A549 (cell line): ENCODE measurements around the gene MLH3. TPM values are rescaled to one million over a fixed set of nuclear protein-coding genes. Genes with fewer than 3 reads are reported as not detected.

Source experiments
- polyA plus RNA-seq, 4 experiments: library from polyadenylated mRNA; depleted of rRNA in 3 of 4; stranded (reverse); fragments of >200 nt; fragmentation: RNase III in 1 of 4; extraction: RNeasy Plus Mini Kit Qiagen cat#74134 plus additional on column Dnase treatment in 1 of 4; gene quantifications; 2 replicates in 3 of 4; 3 replicates in 1 of 4; pipeline ENCODE4 v1.2.3, GENCODE V29; 2011 to 2017
- small RNA-seq, 6 experiments: library from RNA; depleted of rRNA; stranded (forward); fragments of <200 nt; gene quantifications; one replicate each; pipeline ENCODE3, GENCODE V24; 2012

The MLH3 gene
- polyA plus RNA-seq, 2 of the 4 experiments (the other 2 are of a cell fraction) = 15.2 to 32.3 TPM

Small RNAs within 50 kb of the gene (small RNA-seq; reads per million reads assigned to genes)
- gene RNU6-689P = 0 reads per million in 6 experiments

Other genes starting within 250 kb of the MLH3 start
- not detected in 2 replicates for gene PROX2, start 175.3 kb downstream of the MLH3 start, polyA plus RNA-seq (2011; rRNA removed)
- gene PROX2, start 175.3 kb downstream of the MLH3 start, polyA plus RNA-seq (2017; fragmentation: RNase III; extraction: RNeasy Plus Mini Kit Qiagen cat#74134 plus additional on column Dnase treatment) = not detected in 3 replicates
- gene DLST, start 169.6 kb downstream of the MLH3 start, polyA plus RNA-seq (2011; rRNA removed) = 129 and 137 TPM in 2 replicates
- gene DLST, start 169.6 kb downstream of the MLH3 start, polyA plus RNA-seq (2017; fragmentation: RNase III; extraction: RNeasy Plus Mini Kit Qiagen cat#74134 plus additional on column Dnase treatment) = 102 to 113 TPM (median 102 TPM) in 3 replicates
- gene RPS6KL1, start 128.2 kb downstream of the MLH3 start, polyA plus RNA-seq (2011; rRNA removed) = 0.32 and 0.40 TPM in 2 replicates
- gene RPS6KL1, start 128.2 kb downstream of the MLH3 start, polyA plus RNA-seq (2017; fragmentation: RNase III; extraction: RNeasy Plus Mini Kit Qiagen cat#74134 plus additional on column Dnase treatment) = 0.71 to 1.2 TPM (median 0.99 TPM) in 3 replicates
- gene PGF, start 95.9 kb downstream of the MLH3 start, polyA plus RNA-seq (2011; rRNA removed) = 0.52 and 0.63 TPM in 2 replicates
- 1.1 to 1.2 TPM (median 1.1 TPM) in 3 replicates for gene PGF, start 95.9 kb downstream of the MLH3 start, polyA plus RNA-seq (2017; fragmentation: RNase III; extraction: RNeasy Plus Mini Kit Qiagen cat#74134 plus additional on column Dnase treatment)
- 116 and 142 TPM in 2 replicates for gene EIF2B2, start 48.5 kb downstream of the MLH3 start, polyA plus RNA-seq (2011; rRNA removed)
- 86.2 to 88.4 TPM (median 86.3 TPM) in 3 replicates for gene EIF2B2, start 48.5 kb downstream of the MLH3 start, polyA plus RNA-seq (2017; fragmentation: RNase III; extraction: RNeasy Plus Mini Kit Qiagen cat#74134 plus additional on column Dnase treatment)
- 26.5 and 36.7 TPM in 2 replicates for gene ACYP1, start 12.6 kb upstream of the MLH3 start, polyA plus RNA-seq (2011; rRNA removed)
- 30.0 to 34.3 TPM (median 33.3 TPM) in 3 replicates for gene ACYP1, start 12.6 kb upstream of the MLH3 start, polyA plus RNA-seq (2017; fragmentation: RNase III; extraction: RNeasy Plus Mini Kit Qiagen cat#74134 plus additional on column Dnase treatment)
- 2.4 and 2.7 TPM in 2 replicates for gene ZC2HC1C, start 18.2 kb upstream of the MLH3 start, polyA plus RNA-seq (2011; rRNA removed)
- 2.7 to 3.9 TPM (median 2.8 TPM) in 3 replicates for gene ZC2HC1C, start 18.2 kb upstream of the MLH3 start, polyA plus RNA-seq (2017; fragmentation: RNase III; extraction: RNeasy Plus Mini Kit Qiagen cat#74134 plus additional on column Dnase treatment)
- gene NEK9, start 75.6 kb upstream of the MLH3 start, polyA plus RNA-seq (2011; rRNA removed) = 75.9 and 79.7 TPM in 2 replicates
- gene NEK9, start 75.6 kb upstream of the MLH3 start, polyA plus RNA-seq (2017; fragmentation: RNase III; extraction: RNeasy Plus Mini Kit Qiagen cat#74134 plus additional on column Dnase treatment) = 44.3 to 51.1 TPM (median 49.4 TPM) in 3 replicates
- gene TMED10, start 125.1 kb upstream of the MLH3 start, polyA plus RNA-seq (2011; rRNA removed) = 354 and 378 TPM in 2 replicates
- 275 to 294 TPM (median 290 TPM) in 3 replicates for gene TMED10, start 125.1 kb upstream of the MLH3 start, polyA plus RNA-seq (2017; fragmentation: RNase III; extraction: RNeasy Plus Mini Kit Qiagen cat#74134 plus additional on column Dnase treatment)
- 197 and 256 TPM in 2 replicates for gene FOS, start 227.4 kb upstream of the MLH3 start, polyA plus RNA-seq (2011; rRNA removed)
- gene FOS, start 227.4 kb upstream of the MLH3 start, polyA plus RNA-seq (2017; fragmentation: RNase III; extraction: RNeasy Plus Mini Kit Qiagen cat#74134 plus additional on column Dnase treatment) = 2.0 to 4.2 TPM (median 2.7 TPM) in 3 replicates